ENCODE measurements around the gene HOXA11.
A peak's percentile ranks its signal among the peaks of the same experiment; 100 is the strongest.

The HOXA11 gene

DNA sequence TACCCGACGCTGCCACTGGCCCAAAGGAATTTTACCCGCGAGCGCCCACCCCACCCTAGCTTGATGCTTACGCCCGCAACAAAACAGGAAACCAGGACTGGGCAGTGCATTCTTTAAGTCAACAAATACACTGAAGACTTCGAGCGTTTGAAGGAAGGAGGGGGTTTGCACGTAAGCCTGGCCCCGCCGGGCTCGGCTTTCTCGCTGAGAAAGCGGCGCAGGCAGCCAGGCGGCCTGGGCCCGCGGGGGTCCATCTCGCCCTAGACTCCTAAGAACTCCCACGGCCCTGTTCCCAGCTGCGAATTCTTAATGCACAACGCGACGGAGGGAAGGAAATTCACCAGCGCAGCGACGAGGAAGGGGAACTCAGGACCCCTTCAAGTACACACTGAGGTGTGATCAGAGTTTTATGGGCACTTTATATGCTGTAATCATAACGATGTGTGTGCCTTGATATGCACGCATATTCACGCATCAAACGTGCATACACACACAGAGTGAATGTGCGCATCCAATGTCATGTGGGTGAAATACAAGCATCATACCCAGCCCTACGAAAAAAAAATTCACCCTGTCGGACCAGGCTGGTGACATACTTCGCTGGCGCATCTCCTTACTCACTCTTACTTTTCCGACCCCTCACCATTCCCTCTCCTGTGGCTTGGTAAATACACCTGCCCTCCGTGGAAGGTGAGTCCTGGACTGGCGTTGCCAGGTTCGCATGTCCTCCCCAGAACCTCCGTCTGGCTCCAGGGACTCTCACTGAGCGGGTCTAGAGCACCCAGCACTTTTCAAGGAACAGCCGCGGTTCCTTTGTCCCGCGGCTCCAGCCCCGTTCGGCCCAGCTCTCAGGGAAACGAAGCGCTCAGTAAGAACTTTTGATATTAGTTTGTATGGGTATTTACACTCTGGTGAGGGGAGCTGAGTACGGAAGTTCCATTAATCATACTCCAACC lies 20.6 kb upstream of the HOXA11 start:
- DNase-seq (ENCODE audit: low spot score): no peak

DNA sequence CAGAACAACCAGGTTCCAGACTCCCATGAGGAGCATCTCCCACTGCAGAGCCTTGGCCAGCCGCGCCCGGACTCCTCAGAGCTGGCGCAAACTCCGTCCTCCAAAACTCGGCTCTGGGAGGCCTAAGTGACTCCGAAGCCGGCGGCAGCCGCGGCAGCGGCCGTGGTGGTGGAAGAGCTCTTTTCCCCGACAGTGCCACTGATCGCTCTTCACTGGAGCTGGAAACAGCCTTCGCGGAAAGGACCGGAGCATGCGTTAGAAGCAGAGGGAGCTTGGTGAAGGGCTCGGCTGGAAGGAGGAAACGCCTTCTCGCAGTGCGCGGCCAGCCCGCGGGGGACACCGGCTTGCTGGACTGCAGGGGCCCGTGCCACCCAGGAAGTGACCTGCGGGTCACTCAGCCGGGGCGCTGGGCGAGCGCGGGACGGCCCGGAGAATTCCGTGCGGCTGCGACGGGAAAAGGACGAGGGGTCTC lies 19.9 kb upstream of the HOXA11 start:
- DNase-seq (ENCODE audit: low spot score): no peak

DNA sequence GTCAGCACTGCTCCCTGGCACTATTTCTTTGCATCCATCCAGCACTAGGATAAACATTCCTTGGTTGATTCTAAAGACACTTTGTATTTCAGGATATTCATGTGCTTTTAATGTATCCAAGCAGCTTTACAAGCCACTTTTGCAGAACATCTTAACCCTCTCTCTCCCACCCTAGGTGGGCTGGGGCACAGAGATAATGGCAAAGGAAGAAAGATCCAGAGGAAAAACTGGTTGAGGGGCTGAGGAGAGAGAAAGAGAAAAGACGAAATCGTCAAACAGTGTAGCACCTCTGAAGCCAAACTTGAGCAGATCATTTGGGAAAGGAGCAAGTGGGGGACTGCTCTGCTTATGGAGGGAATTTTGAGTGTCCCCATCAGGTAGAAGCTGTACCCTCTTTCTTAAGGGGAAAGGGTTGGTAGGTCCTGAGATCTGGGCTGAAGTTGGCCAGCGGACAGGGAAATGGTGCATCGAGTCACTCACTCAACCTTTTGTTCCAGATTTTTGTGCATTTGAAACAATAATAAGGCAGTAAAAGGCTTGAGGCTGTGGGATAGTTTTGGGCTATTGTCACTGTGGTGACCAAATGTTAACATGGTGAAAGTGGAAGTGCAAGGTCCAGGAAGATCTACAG lies 19.0 kb upstream of the HOXA11 start:
- DNase-seq (ENCODE audit: low spot score): no peak

DNA sequence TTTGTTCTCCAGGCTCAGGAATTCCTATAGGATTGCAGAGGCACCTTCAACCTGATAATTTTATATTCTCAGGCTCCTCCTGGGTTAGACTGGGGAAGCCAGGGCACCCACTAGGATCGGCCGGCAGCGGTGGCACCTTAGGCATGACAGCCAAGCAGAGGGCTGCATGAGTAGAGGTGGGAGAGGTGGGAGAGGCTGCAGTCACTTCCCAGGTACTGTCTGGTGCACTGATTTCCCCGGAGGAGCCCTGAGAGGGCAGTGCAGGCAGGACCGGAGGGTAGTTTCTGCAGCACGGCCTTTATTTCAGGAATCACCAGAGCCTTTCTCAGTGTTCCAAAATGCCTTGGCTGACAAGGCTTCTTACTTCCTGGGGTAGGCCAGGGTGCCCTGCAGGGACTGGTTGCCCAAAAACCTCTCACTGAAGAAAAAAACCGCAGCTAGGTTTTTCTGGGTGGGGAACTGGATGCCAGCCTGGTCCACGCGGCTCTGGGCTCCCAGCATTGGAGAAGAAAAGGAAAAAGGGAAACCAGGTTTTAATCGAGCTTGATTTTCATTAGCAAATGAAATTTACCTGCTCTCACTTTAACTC lies 18.4 kb upstream of the HOXA11 start:
- DNase-seq (ENCODE audit: low spot score): no peak

DNA sequence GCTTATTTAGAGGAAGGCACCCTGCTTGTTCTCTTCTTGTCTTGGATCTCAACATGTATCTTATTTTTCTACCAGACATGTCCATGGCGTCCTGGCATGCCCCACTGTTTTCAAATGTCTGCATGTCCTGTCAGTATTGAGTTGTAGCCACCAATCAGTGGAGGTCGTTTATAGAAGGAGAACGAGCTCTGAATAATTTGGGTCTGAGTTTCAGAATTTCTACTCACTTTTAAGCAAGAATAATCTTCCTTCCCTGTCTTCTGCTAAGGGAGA lies 17.8 kb upstream of the HOXA11 start:
- no peak for DNase-seq (ENCODE audit: low spot score)

DNA sequence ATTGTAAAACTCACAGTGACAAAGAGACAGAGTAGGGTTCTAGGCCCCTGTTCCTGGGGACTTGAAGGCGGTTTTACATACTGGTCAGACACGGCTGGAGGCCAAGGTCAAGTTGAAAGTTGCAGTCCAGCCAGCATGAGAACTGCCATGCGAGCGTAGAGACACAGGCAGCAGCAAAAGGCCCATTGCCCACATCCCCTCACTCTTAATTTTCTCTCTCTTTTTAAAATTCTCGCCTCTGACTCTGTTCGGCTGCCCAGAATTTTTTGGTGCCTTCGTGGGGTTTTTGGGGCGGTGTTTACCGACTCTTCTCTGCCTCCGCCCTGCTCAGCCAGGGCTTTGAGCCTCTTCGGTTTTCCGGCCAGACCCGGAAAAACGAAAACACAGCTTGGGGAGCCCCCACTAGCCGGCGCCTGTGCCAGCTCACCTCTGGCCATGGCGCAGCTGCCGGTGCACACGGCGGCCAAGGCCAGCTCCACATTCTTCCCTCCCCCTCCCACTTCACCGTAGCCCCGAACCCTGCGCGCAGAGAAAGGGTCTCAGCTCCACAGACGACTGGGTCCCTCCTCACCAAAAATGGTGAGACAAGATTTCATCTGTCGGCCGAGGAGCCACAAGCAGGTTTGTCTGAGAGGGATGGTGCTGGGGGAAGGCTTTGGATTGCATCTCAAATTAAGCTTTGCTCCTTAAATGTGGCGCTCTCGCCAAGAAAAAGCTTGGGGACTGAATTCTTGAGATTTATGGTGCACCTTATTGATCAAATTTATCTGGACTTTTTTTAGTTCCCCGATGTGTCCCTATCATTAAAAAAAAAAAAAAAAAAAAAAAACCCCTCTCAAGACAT lies 17.2 kb upstream of the HOXA11 start:
- no peak for DNase-seq (ENCODE audit: low spot score)

DNA sequence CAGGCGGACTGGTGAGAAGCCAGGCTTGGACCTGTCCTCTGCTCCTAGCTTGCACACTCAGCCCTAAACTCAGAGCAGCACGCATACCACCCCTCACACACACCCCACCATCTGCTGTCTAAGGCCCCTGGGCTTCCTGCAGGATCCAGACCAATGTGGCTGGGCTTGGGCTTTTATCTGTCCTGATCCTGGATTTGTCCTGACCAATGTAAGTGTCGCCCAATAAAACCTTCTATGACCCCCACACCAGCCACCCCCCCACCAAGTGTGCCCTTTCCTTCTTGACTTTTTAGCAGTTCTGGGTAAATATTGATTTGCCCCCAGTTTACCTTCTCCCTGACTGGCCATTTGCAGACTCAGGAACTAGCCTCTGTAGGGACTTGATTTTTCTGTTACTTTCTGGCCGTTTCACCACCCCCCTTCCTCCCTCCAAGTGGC lies 16.6 kb upstream of the HOXA11 start:
- DNase-seq (ENCODE audit: low spot score): no peak

DNA sequence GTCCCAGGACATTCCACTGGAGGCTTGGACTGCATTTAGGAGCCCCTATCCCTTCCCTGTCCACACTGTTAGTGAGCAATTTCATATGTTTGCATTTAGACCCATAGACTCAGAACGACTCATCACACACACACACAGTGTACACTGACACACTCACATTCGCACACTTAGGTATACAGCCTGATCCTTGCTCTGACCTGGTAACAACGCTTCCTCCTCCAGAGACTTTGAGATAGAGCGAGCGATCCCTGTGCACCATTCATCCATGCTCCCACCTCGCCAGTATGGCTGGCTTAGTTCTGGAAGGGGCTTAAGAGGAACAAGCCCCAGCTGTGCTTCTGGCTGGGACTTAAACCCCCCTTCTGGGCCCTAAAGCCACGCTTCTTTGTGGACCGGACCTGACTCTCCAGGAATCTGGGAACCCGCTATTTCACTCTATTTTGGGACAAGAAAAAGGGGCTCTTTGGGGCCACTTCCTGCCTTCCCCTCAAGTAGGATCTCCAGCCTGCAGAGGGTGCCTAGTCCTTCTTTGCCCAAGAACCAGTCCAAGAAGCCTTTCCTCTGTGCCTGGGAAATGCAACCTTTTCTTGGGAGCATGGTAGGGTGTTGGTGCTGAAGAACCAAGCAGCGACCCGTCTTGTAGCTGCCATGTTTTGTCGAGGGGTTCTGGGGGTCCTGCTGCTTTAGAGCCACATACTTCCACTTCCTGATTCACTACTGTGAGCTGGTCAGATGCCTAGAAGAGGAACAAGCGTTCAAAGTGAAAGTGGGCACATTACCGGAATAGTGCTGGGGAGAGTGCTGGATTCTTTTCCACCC lies 15.9 kb upstream of the HOXA11 start:
- DNase-seq (ENCODE audit: low spot score): peak; percentile 17

DNA sequence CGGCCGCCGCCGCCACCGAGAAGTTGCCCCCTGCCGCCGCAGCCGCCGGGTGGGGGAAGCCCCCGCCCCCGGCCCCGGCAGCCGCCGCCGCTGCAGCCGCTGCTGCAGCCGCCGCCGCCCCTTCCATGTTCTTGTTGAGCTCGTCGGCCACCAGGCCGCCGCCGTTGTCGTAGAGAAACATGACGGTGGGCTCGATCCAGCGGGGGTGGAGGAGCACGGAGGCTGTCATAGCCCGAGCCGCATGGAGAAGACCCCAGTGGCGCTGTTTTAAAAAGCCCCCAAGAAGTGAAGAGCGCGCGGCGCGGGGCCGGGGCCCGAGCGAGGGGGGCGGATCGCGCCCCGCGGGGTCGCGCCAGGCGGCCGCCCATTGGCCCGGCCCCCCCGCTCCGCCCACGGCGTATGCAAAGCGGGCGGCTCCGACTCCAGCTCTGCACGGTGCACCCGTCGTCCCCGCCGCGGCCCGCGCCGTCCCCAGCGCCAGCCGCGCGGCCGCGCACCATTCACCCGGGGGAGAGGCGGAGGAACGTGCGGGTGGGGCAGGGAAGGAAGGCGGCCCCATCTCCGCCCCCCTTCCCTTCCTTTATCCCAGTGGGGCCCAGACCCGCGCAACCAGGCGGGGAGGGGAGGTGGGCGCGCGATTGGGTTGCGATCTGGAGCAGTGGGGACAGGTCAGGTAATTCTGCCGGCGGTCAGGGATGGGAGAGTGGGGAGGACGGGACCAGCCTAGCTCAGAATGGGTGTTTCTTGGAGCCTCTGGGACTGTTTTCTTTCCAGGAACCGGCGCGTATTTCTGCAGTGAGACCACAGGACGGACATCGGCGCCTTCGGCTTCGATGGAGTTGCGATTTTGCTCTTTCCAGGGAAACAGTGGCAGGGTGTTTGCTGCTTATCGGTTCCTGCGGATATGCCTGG lies 15.1 kb upstream of the HOXA11 start, which contains the start of gene HOXA13:
Gene HOXA13, minus strand, starts transcription at position 243 of the 912 bp plus-strand sequence. Its CDS starts 14 bp downstream, at position 229.
- peak; percentile 77 for DNase-seq (ENCODE audit: low spot score)

DNA sequence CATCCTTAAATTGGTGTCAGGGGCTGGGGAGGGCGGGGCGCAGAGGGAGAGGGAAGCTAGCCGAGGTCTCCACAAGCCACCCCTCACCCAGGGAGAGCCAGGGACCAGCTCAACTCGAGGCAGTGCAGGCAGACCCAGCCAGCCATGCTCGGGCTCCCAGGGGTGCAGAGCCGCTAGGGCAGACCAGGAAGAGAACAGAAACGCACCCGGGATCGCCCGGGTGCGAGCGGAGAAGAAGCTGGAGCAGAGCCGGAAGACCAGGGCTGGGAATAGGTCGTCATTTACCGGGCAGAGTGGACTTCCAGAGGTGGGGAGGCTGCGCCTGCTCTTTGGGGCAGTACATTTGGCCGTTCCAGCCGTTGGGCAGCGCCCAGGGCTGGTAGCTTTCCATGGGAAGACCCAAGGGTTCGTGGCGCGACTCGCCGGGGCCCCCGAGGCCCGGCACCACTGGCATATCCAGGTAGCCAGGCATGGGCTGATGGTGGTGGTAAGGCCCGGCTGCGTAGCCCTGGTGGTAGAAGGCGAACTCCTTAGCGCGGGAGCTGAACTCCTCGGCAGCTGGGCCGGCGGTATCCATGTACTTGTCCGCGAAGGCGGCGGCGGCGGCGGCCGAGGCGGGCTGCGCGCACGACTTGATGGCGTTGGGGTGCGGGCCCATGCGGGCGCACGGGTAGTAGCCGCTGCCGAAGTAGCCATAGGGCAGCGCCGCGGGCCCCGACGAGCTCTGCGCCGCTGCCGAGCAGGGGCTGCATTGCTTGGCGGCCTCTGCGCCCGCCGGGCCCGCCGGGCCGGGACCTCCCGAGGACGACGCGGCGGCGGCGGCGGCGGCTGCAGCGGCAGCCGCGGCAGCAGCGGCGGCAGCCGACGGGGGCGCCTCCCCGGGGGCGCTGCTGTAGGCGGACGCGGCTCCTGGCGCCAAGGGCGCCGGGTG lies 14.1 kb upstream of the HOXA11 start:
- DNase-seq (ENCODE audit: low spot score): peak; percentile 61

DNA sequence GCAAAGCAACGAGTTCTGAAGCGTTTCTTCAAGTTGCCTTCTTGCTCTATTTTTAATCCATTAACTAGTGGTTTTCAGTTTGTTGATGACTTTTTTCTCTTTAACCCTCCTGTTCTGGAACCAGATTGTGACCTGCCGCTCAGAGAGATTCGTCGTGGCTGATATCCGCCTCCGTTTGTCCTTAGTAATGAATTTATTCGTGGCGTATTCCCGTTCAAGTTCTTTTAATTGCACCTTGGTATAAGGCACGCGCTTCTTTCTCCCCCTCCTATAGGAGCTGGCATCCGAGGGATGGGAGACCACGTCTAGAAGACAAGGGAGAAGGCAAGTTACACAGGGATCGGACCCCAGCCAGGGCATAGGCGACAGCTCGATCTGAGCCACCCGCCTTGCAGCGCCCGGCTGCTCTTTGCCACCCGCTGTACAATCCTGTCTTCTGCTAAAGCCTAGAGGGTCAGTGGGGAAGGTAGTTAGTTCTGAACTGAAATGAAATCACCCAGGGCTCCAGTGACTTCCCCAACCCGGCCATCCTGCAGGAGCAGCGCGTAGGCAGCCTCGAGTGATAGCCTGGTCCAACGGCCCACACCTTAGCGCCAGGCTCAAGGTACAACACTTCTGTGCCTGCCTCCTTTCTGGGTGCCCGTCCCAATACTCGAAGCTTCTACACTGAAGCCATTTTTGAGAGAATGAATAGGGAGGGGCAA lies 13.3 kb upstream of the HOXA11 start:
- DNase-seq (ENCODE audit: low spot score): peak; percentile 23

DNA sequence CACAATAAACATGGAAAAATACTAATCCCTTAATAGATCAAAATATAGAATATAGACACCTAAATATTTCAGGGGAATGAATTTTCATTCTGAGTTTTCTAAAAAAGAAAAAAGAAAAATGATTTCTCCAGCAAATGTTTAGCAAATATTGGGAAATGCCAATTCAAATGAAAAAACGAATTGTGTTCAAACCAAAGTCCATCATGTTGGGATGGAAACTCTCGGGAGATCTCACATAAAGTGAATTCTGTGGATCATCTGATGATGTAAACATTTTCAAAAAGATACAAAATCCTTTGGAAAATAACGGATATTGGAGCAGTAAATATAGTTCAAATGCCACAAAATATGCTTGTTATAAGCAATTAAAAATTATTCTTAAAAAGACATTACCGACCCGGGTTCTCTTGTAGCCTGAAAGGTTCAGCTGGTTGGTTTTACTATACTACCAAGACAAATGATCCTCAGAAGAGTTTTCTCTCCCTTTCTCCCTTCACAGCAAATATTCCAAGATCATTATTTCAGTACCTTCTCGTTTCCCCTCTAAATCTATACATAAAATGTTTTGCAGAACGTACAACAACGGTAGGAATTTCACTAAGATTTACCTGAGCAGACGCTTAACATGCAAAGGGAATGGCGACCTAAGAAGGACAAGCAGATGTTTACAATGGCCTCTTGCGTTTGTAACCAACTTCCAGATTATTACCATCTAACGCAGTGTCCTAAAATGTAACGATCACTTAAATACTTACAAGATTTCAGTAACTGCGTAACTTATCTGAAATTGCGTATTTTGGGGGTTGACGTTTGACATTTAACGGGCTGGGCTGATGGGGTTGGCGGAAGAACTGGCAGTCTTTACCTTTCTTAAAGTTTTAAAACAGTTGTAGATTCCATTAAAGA lies 12.4 kb upstream of the HOXA11 start:
- no peak for DNase-seq (ENCODE audit: low spot score)

DNA sequence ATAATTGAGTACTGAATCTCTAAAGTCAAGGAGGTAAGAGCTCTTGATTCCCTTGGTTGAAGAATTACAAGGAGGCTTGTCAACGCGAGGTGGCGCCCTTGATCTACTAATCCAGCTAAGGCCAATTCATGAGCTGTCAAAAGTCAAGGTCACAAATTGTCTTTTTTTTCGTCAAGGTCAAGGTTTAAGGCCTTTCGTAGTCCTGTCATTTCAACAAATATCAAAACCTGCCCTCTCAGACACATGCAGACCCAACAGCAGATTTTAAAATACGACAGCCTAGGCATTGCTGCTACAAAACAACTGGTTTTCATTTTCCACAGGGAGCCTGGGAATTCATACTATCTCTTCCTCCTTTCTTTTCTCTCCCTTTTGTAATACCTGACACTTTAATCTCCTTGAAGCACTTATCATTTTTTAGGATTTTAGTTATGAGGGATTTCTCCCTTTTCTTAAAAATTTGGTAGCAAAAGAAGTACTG lies 11.3 kb upstream of the HOXA11 start:
- peak; percentile 74 for DNase-seq (ENCODE audit: low spot score)

DNA sequence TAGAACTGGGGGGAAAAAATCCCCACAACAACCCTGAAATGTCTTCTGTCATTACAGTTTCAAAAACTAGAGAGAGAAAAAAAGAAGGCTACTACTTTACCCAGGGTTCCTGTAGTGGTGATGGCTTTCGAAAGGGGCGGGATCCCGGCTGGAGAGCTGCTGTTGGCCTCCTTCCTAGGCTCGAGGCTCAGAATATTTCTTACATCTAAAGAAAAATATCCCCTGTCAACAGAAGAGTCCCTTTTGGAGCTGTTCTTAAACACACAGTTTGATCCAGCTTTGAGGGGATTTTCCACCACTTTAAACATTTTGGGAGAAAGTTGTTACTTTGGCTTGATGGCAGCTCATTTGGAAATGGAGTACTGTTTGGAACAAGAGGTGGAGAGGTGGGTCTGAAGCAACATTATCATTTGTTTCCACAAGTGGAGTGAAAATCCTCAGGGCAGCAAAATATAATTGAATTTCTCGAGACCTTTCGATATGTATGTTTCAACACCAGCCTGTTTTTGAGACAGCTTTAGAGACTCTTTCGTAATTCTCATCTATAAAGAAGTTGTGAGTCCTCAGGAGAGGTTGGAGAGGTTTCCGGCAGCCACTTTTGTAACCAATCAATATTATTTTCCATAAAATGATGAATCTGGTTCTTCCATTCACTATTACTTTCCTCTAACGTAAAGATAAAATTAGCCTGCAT lies 9.8 kb upstream of the HOXA11 start:
- no peak for DNase-seq (ENCODE audit: low spot score)

DNA sequence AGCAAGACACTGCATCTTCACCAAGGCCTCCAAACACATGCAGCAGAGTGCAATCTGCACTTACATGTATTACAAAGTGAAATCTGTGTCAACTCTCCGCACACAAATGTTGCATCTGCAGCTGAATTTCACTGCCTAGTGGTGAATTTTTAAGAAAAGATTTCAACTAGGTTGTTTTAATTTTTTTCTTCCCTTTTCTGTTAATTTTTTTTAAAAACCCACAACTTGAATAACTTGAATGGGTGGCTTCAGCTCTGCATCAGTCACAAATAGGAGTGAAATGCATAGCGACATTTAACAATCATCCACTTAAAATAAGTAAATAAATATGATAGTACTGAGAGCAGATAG lies 8.9 kb upstream of the HOXA11 start:
- DNase-seq (ENCODE audit: low spot score): no peak

DNA sequence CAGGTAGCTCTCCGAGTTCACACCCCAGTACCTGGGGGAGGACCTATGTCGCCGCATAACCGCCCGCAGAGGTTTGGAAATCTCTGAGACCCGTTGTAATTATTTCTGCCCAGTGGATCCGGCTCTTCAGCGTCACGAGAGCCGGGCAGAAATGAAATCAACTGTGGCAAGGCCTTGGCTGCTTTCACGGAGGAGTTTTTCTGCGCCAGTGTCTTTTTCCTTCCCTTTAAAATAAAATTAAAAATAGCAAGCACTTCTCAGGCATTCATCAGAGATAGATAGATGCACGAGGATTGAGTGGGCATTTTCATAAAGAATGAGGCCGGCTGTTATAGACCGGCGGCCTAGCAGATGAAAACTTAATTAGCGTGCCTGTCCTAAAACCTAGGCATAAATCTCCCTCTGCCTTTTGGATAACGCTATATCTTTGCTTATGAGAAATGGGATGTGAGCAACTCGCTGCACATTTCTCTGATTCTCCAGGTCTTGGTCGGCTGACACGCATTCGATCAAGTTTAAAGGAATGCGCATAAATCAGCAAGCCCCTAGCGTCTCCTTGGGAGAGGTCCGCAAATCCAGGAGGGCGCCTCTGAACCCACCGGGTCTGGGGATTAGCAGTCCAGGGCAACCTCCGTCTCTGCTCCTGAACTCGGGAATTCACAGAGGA lies 8.4 kb upstream of the HOXA11 start:
- DNase-seq (ENCODE audit: low spot score): no peak

All from SW480 (cell line).